Measurements from ENCODE around the gene NME4. TPM values are rescaled to one million over a fixed set of nuclear protein-coding genes. Genes with fewer than 3 reads are reported as not detected.
"Not testable (repeated sequence)": the region's sequence is repeated elsewhere in the genome, so short reads cannot be mapped to it uniquely, and the experiment has no call there.

NME4 gene
- total RNA-seq, result 10 to 100 TPM; 38.4 to 39.1 TPM
- long read RNA-seq, transcript NME4-201 (5 exons, 995 nt), result major isoform, 7 of 12 reads
- long read RNA-seq, partial matches to known transcripts, result 2 of 12 reads
- long read RNA-seq, other reads (novel, unspliced or antisense), result 2 of 12 reads

GRCh38 chr16:397135-397661 lies at the start of gene NME4:
TSS of gene NME4 (plus strand) at chr16:397199. CDS start at chr16:397223, 24 bp downstream.
- ATAC-seq, result no peak
- intact Hi-C loops (cut with DNase I, micrococcal nuclease), result no loop called here
- DNase-seq, result no peak

- ATAC-seq, result no peak
- no peak for DNase-seq
- intact Hi-C loops (cut with DNase I, micrococcal nuclease), result no loop called here
Measured at GRCh38 chr16:347203-347602, 49.8 kb upstream of the NME4 start.

GRCh38 chr16:348495-348894 lies 48.5 kb upstream of the NME4 start:
- ATAC-seq; DNase-seq; intact Hi-C loops (cut with DNase I, micrococcal nuclease): not testable (repeated sequence)

- DNase-seq (no peak), ATAC-seq (no peak)
- intact Hi-C loops (cut with DNase I, micrococcal nuclease), result no loop called here
Measured at GRCh38 chr16:349211-349610, 47.8 kb upstream of the NME4 start.

GRCh38 chr16:350203-350602 lies 46.8 kb upstream of the NME4 start:
- no peak for DNase-seq
- ATAC-seq, result peak; percentile 16
- intact Hi-C loops (cut with DNase I, micrococcal nuclease), result no loop called here

- intact Hi-C loops (cut with DNase I, micrococcal nuclease), result no loop called here
- peak in 1 of 2 donors; percentile 64 for DNase-seq
- ATAC-seq, result peak; percentile 2
Measured at GRCh38 chr16:351804-352520, 45.0 kb upstream of the NME4 start.

GRCh38 chr16:352547-353403 lies 44.2 kb upstream of the NME4 start, which contains the start of gene AXIN1:
TSS of gene AXIN1 (minus strand) at chr16:352723. CDS start at chr16:347025, 5,698 bp downstream.
- intact Hi-C loops (cut with DNase I, micrococcal nuclease), result no loop called here

GRCh38 chr16:353404-354290 lies 43.4 kb upstream of the NME4 start:
- DNase-seq, result peak in 1 of 2 donors; percentile 46
- no peak for ATAC-seq
- intact Hi-C loops (cut with DNase I, micrococcal nuclease), result no loop called here

More at GRCh38 chr16:352547-353403, 44.2 kb upstream of the NME4 start, which contains the start of gene AXIN1:
- peak; percentile 100 for DNase-seq
- ATAC-seq, result peak; percentile 88

- no peak for DNase-seq
- intact Hi-C loops (cut with DNase I, micrococcal nuclease), result no loop called here
- no peak for ATAC-seq
Measured at GRCh38 chr16:354291-354881, 42.6 kb upstream of the NME4 start.

- ATAC-seq (no peak), DNase-seq (no peak)
- intact Hi-C loops (cut with DNase I, micrococcal nuclease), result no loop called here
Measured at GRCh38 chr16:354971-355461, 42.0 kb upstream of the NME4 start.

- ATAC-seq, result no peak
- DNase-seq, result no peak
- intact Hi-C loops (cut with DNase I, micrococcal nuclease), result no loop called here
Measured at GRCh38 chr16:356741-357140, 40.3 kb upstream of the NME4 start.

GRCh38 chr16:359067-359763 lies 37.8 kb upstream of the NME4 start:
- ATAC-seq, result no peak

GRCh38 chr16:359871-360697 lies 36.9 kb upstream of the NME4 start:
- no peak for DNase-seq
- ATAC-seq, result no peak
- intact Hi-C loops (cut with DNase I, micrococcal nuclease), result no loop called here

More at GRCh38 chr16:359067-359763, 37.8 kb upstream of the NME4 start:
- no peak for DNase-seq
- intact Hi-C loops (cut with DNase I, micrococcal nuclease), result no loop called here

- intact Hi-C loops (cut with DNase I, micrococcal nuclease), result no loop called here
- DNase-seq, result no peak
- no peak for ATAC-seq
Measured at GRCh38 chr16:360698-361336, 36.2 kb upstream of the NME4 start.

GRCh38 chr16:361341-361871 lies 35.6 kb upstream of the NME4 start:
- intact Hi-C loops (cut with DNase I, micrococcal nuclease), result no loop called here
- DNase-seq (no peak), ATAC-seq (no peak)
